HG03064 (cell line): Measurements from ENCODE around the gene TIFAB.

Experiments used
- ATAC-seq: cut with Tn5 transposase; IDR thresholded peaks from one replicate; pipeline ENCODE4 v1.9.1; 2021; ENCODE audit warnings: low read depth; ENCODE audit not compliant: unreplicated experiment

The TIFAB gene

GRCh38 chr5:135460246-135461033, 8.3 kb upstream of the TIFAB start:
- ATAC-seq: no peak

- no peak for ATAC-seq
Observed at GRCh38 chr5:135458921-135459331, 6.8 kb upstream of the TIFAB start.

- ATAC-seq: no peak
Observed at GRCh38 chr5:135458356-135458755, 6.2 kb upstream of the TIFAB start.

- no peak for ATAC-seq
Observed at GRCh38 chr5:135457424-135458071, 5.4 kb upstream of the TIFAB start.

GRCh38 chr5:135456238-135457099, 4.3 kb upstream of the TIFAB start:
- no peak for ATAC-seq

- ATAC-seq: no peak
Observed at GRCh38 chr5:135455876-135456237, 3.7 kb upstream of the TIFAB start.

GRCh38 chr5:135454946-135455345, 2.8 kb upstream of the TIFAB start:
- ATAC-seq: no peak

GRCh38 chr5:135453613-135454012, 1.5 kb upstream of the TIFAB start:
- ATAC-seq: no peak

- no peak for ATAC-seq
Observed at GRCh38 chr5:135451581-135452320, 400 bp downstream of the TIFAB start.

GRCh38 chr5:135450952-135451351, 1.2 kb downstream of the TIFAB start:
- no peak for ATAC-seq

GRCh38 chr5:135450336-135450735, 1.8 kb downstream of the TIFAB start:
- no peak for ATAC-seq

GRCh38 chr5:135449644-135450043, 2.5 kb downstream of the TIFAB start:
- ATAC-seq: no peak

GRCh38 chr5:135448791-135449507, 3.2 kb downstream of the TIFAB start:
- ATAC-seq: no peak

- ATAC-seq: no peak
Observed at GRCh38 chr5:135448071-135448739, 3.9 kb downstream of the TIFAB start.

- no peak for ATAC-seq
Observed at GRCh38 chr5:135447298-135447929, 4.7 kb downstream of the TIFAB start, which contains the start of gene DCANP1. DCANP1 (minus strand) TSS chr5:135447348; CDS start chr5:135447108, 240 bp downstream.

- ATAC-seq: no peak
Observed at GRCh38 chr5:135446615-135447014, 5.5 kb downstream of the TIFAB start.

- no peak for ATAC-seq
Observed at GRCh38 chr5:135446206-135446605, 5.9 kb downstream of the TIFAB start.

- no peak for ATAC-seq
Observed at GRCh38 chr5:135445306-135445985, 6.7 kb downstream of the TIFAB start.
